ENCODE data around the gene CYP4F22. TPM values are rescaled to one million over a fixed set of nuclear protein-coding genes. Genes with fewer than 3 reads are reported as not detected.

CYP4F22 gene
- total RNA-seq, 1 donor from 2014 or later = not detected

DNA sequence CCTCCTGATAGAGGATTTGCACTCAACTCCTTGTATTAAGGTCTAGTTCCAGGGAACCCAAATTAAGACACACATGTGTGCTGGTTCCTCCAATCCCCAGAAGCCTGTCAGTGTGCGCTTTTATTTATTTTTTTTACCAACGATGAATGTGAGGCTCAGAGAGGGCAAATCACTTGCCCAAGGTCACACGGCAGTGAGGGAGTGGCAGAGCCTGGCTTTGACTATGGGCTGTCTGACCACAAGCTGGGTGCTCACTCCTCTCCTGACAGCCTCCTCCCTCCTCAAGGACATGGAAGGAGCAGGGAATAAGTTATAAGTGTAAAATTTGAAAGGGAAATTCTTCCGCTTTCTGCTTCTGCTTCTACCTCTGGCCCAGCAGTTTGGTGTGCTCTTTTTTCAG, 48.9 kb downstream of the CYP4F22 start:
- no peak overlapping the region for H3K27ac Mint-ChIP-seq
- Histone ChIP-seq H3K27me3 (peaks cover 7% of the 10 kb centered on the region), H3K36me3 (no peaks in the 10 kb centered on the region), H3K4me3 (no peak overlapping the region), H3K27ac (no peak overlapping the region), H2AFZ (replicated peaks) (no peak overlapping the region), H3K4me1 (no peaks in the 10 kb centered on the region), H3K9me3 (ENCODE audit: low read depth) (no peaks in the 10 kb centered on the region), H3F3A (ENCODE audit: low read depth) (peaks cover 10% of the 10 kb centered on the region), H3K9ac (no peak overlapping the region), H4K20me1 (ENCODE audit: low read depth) (no peaks in the 10 kb centered on the region), H3K4me2 (no peak overlapping the region), H3K79me2 (ENCODE audit: low read depth) (no peaks in the 10 kb centered on the region)
- peaks cover 9% of the 10 kb centered on the region for H3K4me1 Mint-ChIP-seq
- H3K4me3 Mint-ChIP-seq = no peak overlapping the region
- TF ChIP-seq, protein P1, sequence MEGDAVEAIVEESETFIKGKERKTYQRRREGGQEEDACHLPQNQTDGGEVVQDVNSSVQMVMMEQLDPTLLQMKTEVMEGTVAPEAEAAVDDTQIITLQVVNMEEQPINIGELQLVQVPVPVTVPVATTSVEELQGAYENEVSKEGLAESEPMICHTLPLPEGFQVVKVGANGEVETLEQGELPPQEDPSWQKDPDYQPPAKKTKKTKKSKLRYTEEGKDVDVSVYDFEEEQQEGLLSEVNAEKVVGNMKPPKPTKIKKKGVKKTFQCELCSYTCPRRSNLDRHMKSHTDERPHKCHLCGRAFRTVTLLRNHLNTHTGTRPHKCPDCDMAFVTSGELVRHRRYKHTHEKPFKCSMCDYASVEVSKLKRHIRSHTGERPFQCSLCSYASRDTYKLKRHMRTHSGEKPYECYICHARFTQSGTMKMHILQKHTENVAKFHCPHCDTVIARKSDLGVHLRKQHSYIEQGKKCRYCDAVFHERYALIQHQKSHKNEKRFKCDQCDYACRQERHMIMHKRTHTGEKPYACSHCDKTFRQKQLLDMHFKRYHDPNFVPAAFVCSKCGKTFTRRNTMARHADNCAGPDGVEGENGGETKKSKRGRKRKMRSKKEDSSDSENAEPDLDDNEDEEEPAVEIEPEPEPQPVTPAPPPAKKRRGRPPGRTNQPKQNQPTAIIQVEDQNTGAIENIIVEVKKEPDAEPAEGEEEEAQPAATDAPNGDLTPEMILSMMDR (IDR thresholded peaks at IDR 0.05) = no peak
- TF ChIP-seq EZH2 (IDR thresholded peaks at IDR 0.05) (no peak), EZH2phosphoT487 (IDR thresholded peaks at IDR 0.05) (no peak)
- H3K27me3 Mint-ChIP-seq (ENCODE audit: insufficient read depth, low read depth) = peaks cover 13% of the 10 kb centered on the region
- H3K36me3 Mint-ChIP-seq = no peaks in the 10 kb centered on the region
- no peaks in the 10 kb centered on the region for H3K9me3 Mint-ChIP-seq
- no peak for DNase-seq (ENCODE audit: low spot score)

- no peak overlapping the region for H3K27ac ChIP-seq
- peaks cover 17% of the 10 kb centered on the region for H3K27me3 Mint-ChIP-seq (ENCODE audit: insufficient read depth, low read depth)
- no peak overlapping the region for H3K4me2 ChIP-seq
- H2AFZ ChIP-seq (replicated peaks) = no peak overlapping the region
- H3K27ac Mint-ChIP-seq = no peak overlapping the region
- no peaks in the 10 kb centered on the region for H3K36me3 ChIP-seq
- H3K4me1 ChIP-seq = no peaks in the 10 kb centered on the region
- TF ChIP-seq EZH2phosphoT487 (IDR thresholded peaks at IDR 0.05) (no peak), EZH2 (IDR thresholded peaks at IDR 0.05) (no peak)
- TF ChIP-seq, protein P1 (IDR thresholded peaks at IDR 0.05) = no peak
- no peak overlapping the region for H3K4me3 ChIP-seq
- no peaks in the 10 kb centered on the region for H3K9me3 ChIP-seq (ENCODE audit: low read depth)
- H3K36me3 Mint-ChIP-seq = no peaks in the 10 kb centered on the region
- H3K4me3 Mint-ChIP-seq = no peak overlapping the region
- no peaks in the 10 kb centered on the region for H4K20me1 ChIP-seq (ENCODE audit: low read depth)
- H3K4me1 Mint-ChIP-seq = no peaks in the 10 kb centered on the region
- no peak for DNase-seq (ENCODE audit: low spot score)
- H3K9ac ChIP-seq = no peak overlapping the region
- peaks cover 6% of the 10 kb centered on the region for H3K9me3 Mint-ChIP-seq
- H3K27me3 ChIP-seq = peaks cover under 1% of the 10 kb centered on the region
- H3K79me2 ChIP-seq (ENCODE audit: low read depth) = no peaks in the 10 kb centered on the region
- no peaks in the 10 kb centered on the region for H3F3A ChIP-seq (ENCODE audit: low read depth)
Measured at GRCh38 chr19:15562145-15562544, 53.8 kb downstream of the CYP4F22 start.

DNA sequence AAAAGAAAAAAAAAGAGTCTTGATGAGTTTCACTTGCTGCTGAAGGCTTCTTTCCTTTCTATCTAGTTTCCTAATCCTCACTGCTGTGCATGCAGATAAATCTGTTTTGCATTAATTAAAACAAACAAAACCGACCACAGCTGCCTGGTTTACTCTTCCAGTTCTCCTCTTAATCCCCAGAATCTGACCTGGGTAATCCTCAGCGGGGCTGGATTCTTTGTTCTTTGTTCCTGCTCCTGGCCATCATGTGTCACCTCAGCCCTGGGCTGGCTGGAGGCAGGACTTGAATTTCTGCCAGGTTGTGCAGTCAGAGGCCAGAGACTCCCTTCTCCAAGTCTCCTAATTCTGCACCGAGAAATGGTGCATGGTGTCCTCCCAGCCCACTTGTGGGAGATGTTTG, 54.5 kb downstream of the CYP4F22 start:
- H3K9me3 Mint-ChIP-seq = peaks cover 6% of the 10 kb centered on the region
- TF ChIP-seq, protein P1 (IDR thresholded peaks at IDR 0.05) = no peak
- H3K4me1 Mint-ChIP-seq = no peaks in the 10 kb centered on the region

More for the DNA sequence above, 54.5 kb downstream of the CYP4F22 start:
- no peaks in the 10 kb centered on the region for H3K4me1 ChIP-seq
- H4K20me1 ChIP-seq (ENCODE audit: low read depth) = no peaks in the 10 kb centered on the region
- no peak overlapping the region for H3K9ac ChIP-seq
- Mint-ChIP-seq H3K27ac (no peak overlapping the region), H3K4me3 (no peak overlapping the region), H3K36me3 (no peaks in the 10 kb centered on the region), H3K27me3 (ENCODE audit: insufficient read depth, low read depth) (peaks cover 17% of the 10 kb centered on the region)
- no peaks in the 10 kb centered on the region for H3K36me3 ChIP-seq
- no peak overlapping the region for H3K4me2 ChIP-seq
- H3K27me3 ChIP-seq = no peaks in the 10 kb centered on the region
- H3K9me3 ChIP-seq (ENCODE audit: low read depth) = no peaks in the 10 kb centered on the region
- no peak for DNase-seq (ENCODE audit: low spot score)
- H3K79me2 ChIP-seq (ENCODE audit: low read depth) = no peaks in the 10 kb centered on the region
- H2AFZ ChIP-seq (replicated peaks) = no peak overlapping the region
- H3F3A ChIP-seq (ENCODE audit: low read depth) = no peaks in the 10 kb centered on the region
- H3K4me3 ChIP-seq = no peak overlapping the region
- H3K27ac ChIP-seq = no peak overlapping the region

Measured in neural progenitor cell (in vitro differentiated cells).